ENCODE data around the gene ATP10A. TPM values are rescaled to one million over a fixed set of nuclear protein-coding genes. Genes with fewer than 3 reads are reported as not detected.

ATP10A gene
- total RNA-seq, 2 experiments from 2014 or later: 36.7 to 70.1 TPM

DNA sequence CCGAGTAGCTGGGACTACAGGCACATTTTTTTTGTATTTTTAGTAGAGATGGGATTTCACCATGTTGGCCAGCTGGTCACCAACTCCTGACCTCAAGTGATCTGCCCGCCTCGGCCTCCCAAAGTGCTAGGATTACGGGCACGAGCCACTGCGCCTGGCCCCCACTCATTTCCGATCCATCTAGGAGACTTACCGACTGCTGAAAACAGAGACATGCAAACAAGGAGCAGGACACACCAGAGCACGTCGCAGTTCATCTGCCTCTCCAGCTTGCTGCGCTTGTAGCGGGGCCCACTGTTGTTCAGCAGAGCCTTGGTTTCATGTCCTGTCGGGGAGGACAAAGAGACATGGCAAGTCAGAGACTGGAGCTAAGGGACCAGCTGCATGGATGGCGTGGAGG is 137.4 kb downstream of the ATP10A start:
- DNase-seq: peak; percentile 16
- H3K4me3 Mint-ChIP-seq: no peak overlapping the region
- peaks cover 20% of the 10 kb centered on the region for H3K36me3 Mint-ChIP-seq
- no peaks in the 10 kb centered on the region for H3K4me1 Mint-ChIP-seq
- no peak for ATAC-seq
- CTCF ChIA-PET: interaction anchor here (0.7 to 0.9 kb wide), 2 partner anchors 16 to 208 kb away, joined by 3 to 4 read pairs; no protein-coding TSS in a partner anchor
- H3K27ac Mint-ChIP-seq: no peak overlapping the region
- H3K27me3 Mint-ChIP-seq: no peaks in the 10 kb centered on the region
- no peaks in the 10 kb centered on the region for H3K9me3 Mint-ChIP-seq (ENCODE audit: low read depth)

DNA sequence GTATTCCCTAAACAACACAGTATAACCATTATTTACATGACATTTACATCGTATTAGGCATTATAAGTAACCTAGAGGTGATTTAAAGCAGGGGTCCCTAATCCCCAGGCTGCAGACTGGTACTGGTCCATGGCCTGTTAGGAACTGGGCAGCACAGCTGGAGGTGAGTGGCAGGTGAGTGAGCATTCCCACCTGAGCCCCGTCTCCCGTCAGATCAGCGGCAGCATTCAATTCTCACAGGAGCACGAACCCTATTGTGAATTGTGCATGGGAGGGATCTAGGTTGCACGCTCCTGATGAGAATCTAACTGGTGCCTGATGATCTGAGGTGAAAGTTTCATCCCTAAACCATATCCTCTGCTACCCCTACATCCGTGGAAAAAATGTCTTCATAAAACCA is 138.2 kb downstream of the ATP10A start:
- Mint-ChIP-seq H3K9me3 (ENCODE audit: low read depth) (no peaks in the 10 kb centered on the region), H3K36me3 (peaks cover 23% of the 10 kb centered on the region), H3K4me1 (no peaks in the 10 kb centered on the region), H3K27ac (no peak overlapping the region), H3K4me3 (no peak overlapping the region), H3K27me3 (no peaks in the 10 kb centered on the region)
- CTCF ChIA-PET: no interaction called here
- ATAC-seq: no peak
- peak; percentile 7 for DNase-seq

DNA sequence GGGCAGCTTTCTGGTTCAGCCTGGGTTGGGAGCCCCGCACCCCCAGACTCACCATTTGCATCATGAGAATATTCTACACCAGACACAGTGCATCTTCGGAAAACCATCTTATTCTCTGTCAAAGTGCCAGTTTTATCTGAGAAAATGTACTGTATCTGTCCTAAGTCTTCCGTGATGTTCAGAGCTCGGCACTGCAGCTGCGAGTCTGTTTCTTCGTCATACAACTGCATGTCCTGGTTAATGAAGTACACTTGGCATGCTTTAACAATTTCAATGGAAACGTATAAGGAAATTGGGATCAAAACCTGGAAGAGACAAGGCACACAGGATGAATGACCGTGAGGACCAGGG is 141.5 kb downstream of the ATP10A start:
- peaks cover 28% of the 10 kb centered on the region for H3K36me3 Mint-ChIP-seq
- no peak overlapping the region for H3K4me3 Mint-ChIP-seq
- CTCF ChIA-PET: no interaction called here
- no peak for DNase-seq
- H3K27ac Mint-ChIP-seq: peak overlapping the region; percentile 20
- H3K9me3 Mint-ChIP-seq (ENCODE audit: low read depth): no peaks in the 10 kb centered on the region
- no peaks in the 10 kb centered on the region for H3K27me3 Mint-ChIP-seq
- ATAC-seq: no peak
- H3K4me1 Mint-ChIP-seq: no peaks in the 10 kb centered on the region

- ATAC-seq (no peak), DNase-seq (no peak)
- Mint-ChIP-seq H3K4me1 (no peaks in the 10 kb centered on the region), H3K27ac (no peak overlapping the region), H3K36me3 (peaks cover 26% of the 10 kb centered on the region), H3K4me3 (no peak overlapping the region), H3K9me3 (ENCODE audit: low read depth) (no peaks in the 10 kb centered on the region), H3K27me3 (no peaks in the 10 kb centered on the region)
- CTCF ChIA-PET: no interaction called here
Observed at GRCh38 chr15:25719101-25719985, 143.8 kb downstream of the ATP10A start.

DNA sequence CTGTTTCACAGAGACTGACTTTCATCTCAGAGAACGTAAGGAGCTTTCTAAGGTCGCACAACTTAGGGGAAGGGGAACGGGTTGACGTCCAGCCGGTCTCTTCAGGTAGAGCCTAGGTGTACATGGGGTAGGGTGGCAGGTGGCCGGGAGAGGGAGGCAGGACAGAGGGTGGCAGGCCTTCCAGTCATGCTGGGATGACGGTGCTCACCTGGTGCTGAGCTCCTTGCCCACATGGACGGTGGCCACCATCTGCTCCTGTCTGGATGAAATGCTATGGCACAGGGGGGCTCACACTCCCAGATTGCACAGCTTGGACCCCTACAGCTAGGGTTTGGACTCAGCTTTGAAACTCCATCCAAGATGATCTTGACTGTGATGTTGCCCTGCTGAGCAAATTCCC is 144.5 kb downstream of the ATP10A start:
- Mint-ChIP-seq H3K4me3 (no peak overlapping the region), H3K4me1 (no peaks in the 10 kb centered on the region), H3K36me3 (peaks cover 26% of the 10 kb centered on the region), H3K9me3 (ENCODE audit: low read depth) (no peaks in the 10 kb centered on the region), H3K27ac (no peak overlapping the region), H3K27me3 (no peaks in the 10 kb centered on the region)
- CTCF ChIA-PET: no interaction called here
- DNase-seq (no peak), ATAC-seq (no peak)

- no peak for ATAC-seq
- H3K9me3 Mint-ChIP-seq (ENCODE audit: low read depth): no peaks in the 10 kb centered on the region
- CTCF ChIA-PET: no interaction called here
- peaks cover 26% of the 10 kb centered on the region for H3K36me3 Mint-ChIP-seq
- H3K27me3 Mint-ChIP-seq: no peaks in the 10 kb centered on the region
- H3K4me1 Mint-ChIP-seq: no peaks in the 10 kb centered on the region
- H3K4me3 Mint-ChIP-seq: no peak overlapping the region
- no peak for DNase-seq
- H3K27ac Mint-ChIP-seq: no peak overlapping the region
Observed at GRCh38 chr15:25718169-25718536, 145.0 kb downstream of the ATP10A start.

- Mint-ChIP-seq H3K9me3 (ENCODE audit: low read depth) (no peaks in the 10 kb centered on the region), H3K4me3 (no peak overlapping the region), H3K27me3 (no peaks in the 10 kb centered on the region), H3K36me3 (peaks cover 23% of the 10 kb centered on the region), H3K27ac (no peak overlapping the region), H3K4me1 (no peaks in the 10 kb centered on the region)
- DNase-seq: no peak
- no peak for ATAC-seq
- CTCF ChIA-PET: no interaction called here
Observed at GRCh38 chr15:25717457-25718168, 145.5 kb downstream of the ATP10A start.

DNA sequence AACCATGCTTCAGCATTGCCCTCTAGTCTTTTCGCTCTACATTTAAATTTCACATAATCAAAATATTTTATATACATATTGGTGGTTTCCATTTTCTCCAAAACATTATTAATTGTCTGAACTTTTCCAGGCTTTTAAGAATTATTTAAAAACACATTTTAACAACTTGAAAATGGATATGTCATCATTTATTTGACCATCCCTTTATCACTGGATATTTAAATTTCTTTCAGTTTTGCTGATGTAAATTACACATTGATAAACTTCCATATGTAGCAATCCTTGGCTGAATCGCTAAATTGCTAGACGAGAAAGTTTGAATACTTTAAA is 146.0 kb downstream of the ATP10A start:
- DNase-seq (no peak), ATAC-seq (no peak)
- H3K27me3 Mint-ChIP-seq: no peaks in the 10 kb centered on the region
- no peak overlapping the region for H3K4me3 Mint-ChIP-seq
- H3K4me1 Mint-ChIP-seq: no peaks in the 10 kb centered on the region
- H3K36me3 Mint-ChIP-seq: peaks cover 23% of the 10 kb centered on the region
- H3K9me3 Mint-ChIP-seq (ENCODE audit: low read depth): no peaks in the 10 kb centered on the region
- CTCF ChIA-PET: no interaction called here
- H3K27ac Mint-ChIP-seq: no peak overlapping the region

GRCh38 chr15:25716414-25717126 is 146.6 kb downstream of the ATP10A start:
- DNase-seq: no peak
- Mint-ChIP-seq H3K4me3 (no peak overlapping the region), H3K36me3 (peaks cover 20% of the 10 kb centered on the region), H3K9me3 (ENCODE audit: low read depth) (no peaks in the 10 kb centered on the region), H3K27ac (no peak overlapping the region), H3K4me1 (no peaks in the 10 kb centered on the region), H3K27me3 (no peaks in the 10 kb centered on the region)
- no peak for ATAC-seq
- CTCF ChIA-PET: no interaction called here

GRCh38 chr15:25715536-25716413 is 147.4 kb downstream of the ATP10A start:
- CTCF ChIA-PET: no interaction called here
- H3K27ac Mint-ChIP-seq: no peak overlapping the region
- DNase-seq: no peak
- H3K9me3 Mint-ChIP-seq (ENCODE audit: low read depth): no peaks in the 10 kb centered on the region
- H3K36me3 Mint-ChIP-seq: peaks cover 12% of the 10 kb centered on the region
- ATAC-seq: no peak
- H3K27me3 Mint-ChIP-seq: no peaks in the 10 kb centered on the region
- H3K4me1 Mint-ChIP-seq: no peaks in the 10 kb centered on the region
- no peak overlapping the region for H3K4me3 Mint-ChIP-seq

GRCh38 chr15:25714538-25714840 is 148.6 kb downstream of the ATP10A start:
- ATAC-seq (no peak), DNase-seq (no peak)
- Mint-ChIP-seq H3K4me3 (no peak overlapping the region), H3K9me3 (ENCODE audit: low read depth) (no peaks in the 10 kb centered on the region), H3K27me3 (no peaks in the 10 kb centered on the region), H3K4me1 (no peaks in the 10 kb centered on the region), H3K27ac (no peak overlapping the region), H3K36me3 (peaks cover 9% of the 10 kb centered on the region)
- CTCF ChIA-PET: no interaction called here

DNA sequence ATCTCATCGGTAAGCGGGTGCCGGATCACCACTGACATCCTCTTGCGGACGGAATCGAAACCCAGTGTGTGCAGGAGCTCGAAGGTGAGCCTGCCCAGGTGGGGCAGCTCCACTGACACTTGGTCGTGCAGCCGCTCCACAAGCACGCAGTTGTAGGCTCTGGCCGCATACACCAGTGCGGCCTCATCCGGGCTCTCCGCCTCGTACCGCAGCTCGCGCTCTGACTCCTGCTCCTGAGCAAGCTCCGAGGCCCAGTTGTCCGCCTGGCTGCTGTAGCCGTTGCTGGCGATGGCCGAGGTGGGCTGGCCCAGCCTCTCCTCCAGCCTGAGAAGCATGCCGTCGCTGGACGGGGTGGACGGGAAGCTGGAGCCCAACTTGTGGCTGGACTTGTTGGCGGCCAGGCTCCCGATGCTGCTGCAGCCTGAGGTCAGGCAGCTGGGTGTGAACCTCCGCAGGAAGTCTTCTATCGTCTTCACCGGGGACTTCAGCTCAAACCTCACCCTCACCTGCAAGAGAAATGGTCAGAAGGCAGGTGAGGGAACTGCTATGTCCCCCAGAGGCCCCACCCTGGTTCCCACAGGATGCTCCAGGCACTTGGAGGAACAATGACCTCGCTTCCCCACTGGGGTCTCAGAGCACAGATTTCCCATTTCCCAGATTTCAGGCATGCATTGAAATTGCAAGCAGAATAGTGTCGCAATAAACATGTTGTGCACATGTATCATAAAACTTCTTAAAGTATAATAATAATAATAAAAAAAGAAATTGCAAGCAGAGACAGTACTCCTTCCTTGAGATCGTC is 149.2 kb downstream of the ATP10A start:
- CTCF ChIA-PET: interaction anchor here (1.2 kb wide), 1 partner anchor 220 kb away, joined by 3 read pairs; no protein-coding TSS in a partner anchor
- H3K9me3 Mint-ChIP-seq (ENCODE audit: low read depth): no peaks in the 10 kb centered on the region

More for the DNA sequence above, 149.2 kb downstream of the ATP10A start:
- DNase-seq (no peak), ATAC-seq (no peak)
- Mint-ChIP-seq H3K27ac (no peak overlapping the region), H3K36me3 (peaks cover 7% of the 10 kb centered on the region), H3K4me1 (no peaks in the 10 kb centered on the region), H3K27me3 (no peaks in the 10 kb centered on the region), H3K4me3 (no peak overlapping the region)

Measured in activated CD8-positive, alpha-beta memory T cell treated with anti-CD3 and anti-CD28 coated beads, Interleukin-2, amount 10 ng/mL, durations not matched to agents 7 days and 5 days (primary cell).